ENCODE data around the gene ORC5.

DNA sequence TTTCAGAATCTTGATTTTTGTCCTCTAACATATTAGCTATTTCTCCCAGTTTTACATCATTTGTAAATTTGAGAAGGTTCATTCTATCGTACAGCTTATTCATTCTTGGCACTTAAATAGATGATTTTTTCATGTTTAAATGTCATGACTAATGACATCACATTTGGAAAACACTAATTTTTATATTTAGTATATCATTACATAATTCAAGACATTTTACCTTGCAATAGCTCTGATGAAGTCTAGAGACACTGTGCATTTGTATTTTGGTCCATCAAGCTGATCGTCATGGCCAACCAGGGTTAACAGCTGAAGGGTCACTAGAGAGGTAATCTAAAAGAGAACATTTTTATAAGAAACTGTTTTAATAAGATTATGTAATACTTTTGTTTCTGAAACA is 71.3 kb downstream of the ORC5 start:
- TF ChIP-seq TAF1 (IDR thresholded peaks at IDR 0.05; ENCODE audit: borderline replicate concordance, insufficient read depth, low read length) (no peak), POLR2AphosphoS5 (IDR thresholded peaks at IDR 0.05; ENCODE audit: low read depth, low read length) (no peak)
- TF ChIP-seq, protein P1, sequence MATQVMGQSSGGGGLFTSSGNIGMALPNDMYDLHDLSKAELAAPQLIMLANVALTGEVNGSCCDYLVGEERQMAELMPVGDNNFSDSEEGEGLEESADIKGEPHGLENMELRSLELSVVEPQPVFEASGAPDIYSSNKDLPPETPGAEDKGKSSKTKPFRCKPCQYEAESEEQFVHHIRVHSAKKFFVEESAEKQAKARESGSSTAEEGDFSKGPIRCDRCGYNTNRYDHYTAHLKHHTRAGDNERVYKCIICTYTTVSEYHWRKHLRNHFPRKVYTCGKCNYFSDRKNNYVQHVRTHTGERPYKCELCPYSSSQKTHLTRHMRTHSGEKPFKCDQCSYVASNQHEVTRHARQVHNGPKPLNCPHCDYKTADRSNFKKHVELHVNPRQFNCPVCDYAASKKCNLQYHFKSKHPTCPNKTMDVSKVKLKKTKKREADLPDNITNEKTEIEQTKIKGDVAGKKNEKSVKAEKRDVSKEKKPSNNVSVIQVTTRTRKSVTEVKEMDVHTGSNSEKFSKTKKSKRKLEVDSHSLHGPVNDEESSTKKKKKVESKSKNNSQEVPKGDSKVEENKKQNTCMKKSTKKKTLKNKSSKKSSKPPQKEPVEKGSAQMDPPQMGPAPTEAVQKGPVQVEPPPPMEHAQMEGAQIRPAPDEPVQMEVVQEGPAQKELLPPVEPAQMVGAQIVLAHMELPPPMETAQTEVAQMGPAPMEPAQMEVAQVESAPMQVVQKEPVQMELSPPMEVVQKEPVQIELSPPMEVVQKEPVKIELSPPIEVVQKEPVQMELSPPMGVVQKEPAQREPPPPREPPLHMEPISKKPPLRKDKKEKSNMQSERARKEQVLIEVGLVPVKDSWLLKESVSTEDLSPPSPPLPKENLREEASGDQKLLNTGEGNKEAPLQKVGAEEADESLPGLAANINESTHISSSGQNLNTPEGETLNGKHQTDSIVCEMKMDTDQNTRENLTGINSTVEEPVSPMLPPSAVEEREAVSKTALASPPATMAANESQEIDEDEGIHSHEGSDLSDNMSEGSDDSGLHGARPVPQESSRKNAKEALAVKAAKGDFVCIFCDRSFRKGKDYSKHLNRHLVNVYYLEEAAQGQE (IDR thresholded peaks at IDR 0.05; ENCODE audit: insufficient read depth in 1 of 2, low read depth in 2 of 2, low read length in 2 of 2): no peak

Data from PFSK-1 (cell line).